DOHH2 (cell line): ENCODE results near the gene SELENOS.

ENCODE experiments used
- CTCF ChIP-seq: fragments of 200-600 bp; sonication (generic); IDR thresholded peaks from one replicate; pipeline ENCODE4 v1.5.1; 2014; ENCODE audit warnings: antibody characterized with exemption, mild to moderate bottlenecking, low read depth, low read length; ENCODE audit not compliant: poor library complexity, severe bottlenecking
- EZH2phosphoT487 ChIP-seq: fragments of 200-600 bp; sonication (generic); IDR thresholded peaks from 2 replicates; pipeline ENCODE4 v1.6.1; 2017; ENCODE audit warnings: borderline replicate concordance, mild to moderate bottlenecking, antibody characterized with exemption, low read length, moderate library complexity, mixed read lengths

GRCh38 chr15:101232677-101233076 lies 44.6 kb downstream of the SELENOS start:
- TF ChIP-seq CTCF (no peak), EZH2phosphoT487 (no peak)
